Glomerular visceral epithelial cell (primary cell): ENCODE data around the gene TSPAN8.
A peak's percentile ranks its signal among the peaks of the same experiment; 100 is the strongest.
"Not testable (repeated sequence)": the region's sequence is repeated elsewhere in the genome, so short reads cannot be mapped to it uniquely, and the experiment has no call there.

ENCODE experiments used
- DNase-seq: peaks from one replicate; pipeline ENCODE4 v3.0.0-alpha.2; 2016; ENCODE audit errors: extremely low spot score

TSPAN8 gene

GRCh38 chr12:71128191-71128788 is 29.5 kb downstream of the TSPAN8 start:
- DNase-seq, result peak; percentile 13

- no peak for DNase-seq
Measured at GRCh38 chr12:71125949-71126348, 31.9 kb downstream of the TSPAN8 start.

GRCh38 chr12:71125515-71125914 is 32.3 kb downstream of the TSPAN8 start:
- DNase-seq, result no peak

- DNase-seq, result no peak
Measured at GRCh38 chr12:71124835-71125460, 32.9 kb downstream of the TSPAN8 start.

- DNase-seq, result not testable (repeated sequence)
Measured at GRCh38 chr12:71113148-71113547, 44.7 kb downstream of the TSPAN8 start.

- DNase-seq, result no peak
Measured at GRCh38 chr12:71109834-71110233, 48.0 kb downstream of the TSPAN8 start.

- DNase-seq, result no peak
Measured at GRCh38 chr12:71108355-71108754, 49.4 kb downstream of the TSPAN8 start.

GRCh38 chr12:71107936-71108335 is 49.9 kb downstream of the TSPAN8 start:
- no peak for DNase-seq

- no peak for DNase-seq
Measured at GRCh38 chr12:71105956-71106355, 51.8 kb downstream of the TSPAN8 start.

- no peak for DNase-seq
Measured at GRCh38 chr12:71092290-71092689, 65.5 kb downstream of the TSPAN8 start.

GRCh38 chr12:71090971-71091370 is 66.8 kb downstream of the TSPAN8 start:
- no peak for DNase-seq

GRCh38 chr12:71085575-71085974 is 72.2 kb downstream of the TSPAN8 start:
- no peak for DNase-seq

GRCh38 chr12:71075743-71076142 is 82.1 kb downstream of the TSPAN8 start:
- no peak for DNase-seq
